Fibroblast of villous mesenchyme (primary cell): Measurements from ENCODE around the gene LOX. TPM values are rescaled to one million over a fixed set of nuclear protein-coding genes. Genes with fewer than 3 reads are reported as not detected.

Source experiments
- DNase-seq: peaks from one replicate; pipeline ENCODE4 v3.0.0-alpha.2; 2010; ENCODE audit warnings: low read depth
- H3K4me3 ChIP-seq: 2 replicates; pipeline ENCODE4 v1.5.1; 2011; ENCODE audit warnings: low read depth, mild to moderate bottlenecking, low read length
- total RNA-seq: library from RNA; depleted of rRNA; stranded (reverse); fragments of >200 nt; gene quantifications from 2 replicates; pipeline ENCODE4 v1.2.3, GENCODE V29; 2012
- TF ChIP-seq, protein P1 (sequence below): IDR thresholded peaks from 2 replicates; pipeline ENCODE4 v1.5.1; 2012; ENCODE audit warnings: low read depth, mild to moderate bottlenecking, low read length; ENCODE audit not compliant: insufficient read depth

Gene LOX
- total RNA-seq, 1 donor: 91.1 TPM

GRCh38 chr5:122056913-122057312, 21.1 kb downstream of the LOX start:
- H3K4me3 ChIP-seq: no peak overlapping the region
- TF ChIP-seq, protein P1, sequence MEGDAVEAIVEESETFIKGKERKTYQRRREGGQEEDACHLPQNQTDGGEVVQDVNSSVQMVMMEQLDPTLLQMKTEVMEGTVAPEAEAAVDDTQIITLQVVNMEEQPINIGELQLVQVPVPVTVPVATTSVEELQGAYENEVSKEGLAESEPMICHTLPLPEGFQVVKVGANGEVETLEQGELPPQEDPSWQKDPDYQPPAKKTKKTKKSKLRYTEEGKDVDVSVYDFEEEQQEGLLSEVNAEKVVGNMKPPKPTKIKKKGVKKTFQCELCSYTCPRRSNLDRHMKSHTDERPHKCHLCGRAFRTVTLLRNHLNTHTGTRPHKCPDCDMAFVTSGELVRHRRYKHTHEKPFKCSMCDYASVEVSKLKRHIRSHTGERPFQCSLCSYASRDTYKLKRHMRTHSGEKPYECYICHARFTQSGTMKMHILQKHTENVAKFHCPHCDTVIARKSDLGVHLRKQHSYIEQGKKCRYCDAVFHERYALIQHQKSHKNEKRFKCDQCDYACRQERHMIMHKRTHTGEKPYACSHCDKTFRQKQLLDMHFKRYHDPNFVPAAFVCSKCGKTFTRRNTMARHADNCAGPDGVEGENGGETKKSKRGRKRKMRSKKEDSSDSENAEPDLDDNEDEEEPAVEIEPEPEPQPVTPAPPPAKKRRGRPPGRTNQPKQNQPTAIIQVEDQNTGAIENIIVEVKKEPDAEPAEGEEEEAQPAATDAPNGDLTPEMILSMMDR: no peak
- no peak for DNase-seq

DNA sequence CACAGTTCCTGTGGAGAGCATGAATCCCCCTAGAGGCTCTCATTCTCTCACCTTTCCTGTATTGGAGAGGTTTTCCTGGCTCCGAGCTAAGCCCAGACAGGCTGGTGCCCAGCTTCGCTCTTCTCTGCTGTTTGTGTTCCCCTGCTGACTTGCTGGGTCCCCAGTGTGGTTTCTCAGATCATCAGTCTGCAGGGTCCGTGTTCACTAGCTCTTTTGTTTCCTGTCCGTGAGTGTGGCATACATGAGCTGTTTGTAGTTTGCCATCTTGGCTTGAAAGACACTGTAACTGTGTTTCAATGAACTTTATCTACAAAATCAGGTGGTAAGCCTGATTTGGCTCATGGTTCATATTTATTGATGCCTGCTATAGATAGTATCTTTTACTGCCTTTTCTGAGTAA, 23.8 kb downstream of the LOX start:
- H3K4me3 ChIP-seq: no peak overlapping the region
- no peak for DNase-seq
- TF ChIP-seq, protein P1: no peak

DNA sequence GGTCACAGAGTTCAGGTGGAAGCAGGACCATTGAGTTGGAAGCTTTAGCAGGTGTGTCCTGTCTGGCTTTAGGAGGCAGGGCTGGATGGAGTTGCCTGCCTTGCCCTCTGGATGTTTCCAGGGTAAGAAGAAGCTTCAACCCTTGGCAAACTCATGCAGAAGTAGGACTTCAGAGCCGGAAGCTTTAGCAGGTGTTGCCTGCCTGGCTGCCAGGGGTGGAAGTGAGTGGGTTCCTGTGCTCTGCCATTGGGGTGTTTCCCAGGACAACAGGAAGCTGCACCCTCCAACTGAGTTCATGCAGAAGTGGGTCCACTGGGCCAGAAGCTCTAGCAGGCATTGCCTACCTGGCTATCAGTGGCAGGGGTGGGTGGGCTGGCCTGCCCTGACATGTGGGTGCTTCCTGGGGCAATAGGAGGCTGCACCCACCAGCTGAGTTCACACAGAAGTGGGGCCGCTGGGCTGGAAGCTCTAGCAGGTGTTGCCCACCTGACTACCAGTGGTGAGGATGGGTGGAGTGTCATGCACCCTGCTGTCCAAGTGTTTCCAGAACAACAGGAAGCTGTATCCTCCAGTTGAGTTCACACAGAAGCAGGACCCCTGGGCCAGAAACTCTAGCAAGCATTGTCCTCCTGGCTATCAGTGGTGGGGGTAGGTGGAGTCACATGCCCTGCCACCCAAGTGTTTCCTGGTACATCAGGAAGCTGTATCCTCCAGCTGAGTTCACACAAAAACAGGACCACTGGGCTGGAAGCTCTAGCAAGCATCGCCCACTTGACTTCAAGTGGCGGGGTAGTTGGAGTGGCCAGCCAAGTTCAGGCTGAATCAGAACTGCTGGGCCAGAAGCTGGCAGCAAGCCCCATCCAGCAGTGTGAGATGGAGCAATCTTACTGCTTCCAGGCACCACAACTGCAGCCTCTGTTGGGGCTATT, 24.6 kb downstream of the LOX start:
- no peak overlapping the region for H3K4me3 ChIP-seq
- TF ChIP-seq, protein P1: no peak
- no peak for DNase-seq

- H3K4me3 ChIP-seq: no peak overlapping the region
- DNase-seq: no peak
- TF ChIP-seq, protein P1: no peak
These were observed 26.5 kb downstream of the LOX start for GRCh38 chr5:122051569-122051968.

DNA sequence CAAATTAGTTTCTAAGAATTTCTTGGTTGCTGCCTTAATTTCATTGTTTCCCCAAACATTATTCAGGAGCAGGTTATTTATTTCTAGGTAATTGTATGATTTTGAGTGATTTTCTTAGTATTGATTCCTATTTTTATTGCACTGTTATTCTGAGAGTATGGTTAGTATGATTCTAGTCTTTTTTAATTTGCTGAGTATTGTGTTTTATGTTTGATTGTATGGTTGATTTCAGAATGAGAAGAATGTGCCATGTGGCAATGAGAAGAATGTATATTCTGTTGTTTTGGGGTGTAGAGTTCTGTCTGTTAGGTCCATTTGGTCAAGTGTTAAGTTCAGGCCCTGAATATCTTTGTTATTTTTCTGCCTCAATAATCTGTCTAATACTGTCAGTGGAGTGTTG, 27.1 kb downstream of the LOX start:
- H3K4me3 ChIP-seq: no peak overlapping the region
- TF ChIP-seq, protein P1: no peak
- no peak for DNase-seq

- TF ChIP-seq, protein P1: no peak
- no peak for DNase-seq
- no peak overlapping the region for H3K4me3 ChIP-seq
These were observed 37.3 kb downstream of the LOX start for GRCh38 chr5:122040636-122041302.
